H9 (cell line): ENCODE measurements around the gene NAP1L1. TPM values are rescaled to one million over a fixed set of nuclear protein-coding genes. Genes with fewer than 3 reads are reported as not detected.

Source experiments
- DNase-seq: peaks from one replicate; pipeline ENCODE4 v3.0.0-alpha.2; 2017
- H2AFZ ChIP-seq: one replicate; pipeline ENCODE4 v1.6.1; 2013; ENCODE audit warnings: mild to moderate bottlenecking, low read length, control low read depth, moderate library complexity
- H2AK5ac ChIP-seq: 2 replicates; pipeline ENCODE4 v1.6.1; 2013; ENCODE audit warnings: low read length, control low read depth, mixed read lengths; ENCODE audit not compliant: insufficient read length
- H2BK120ac ChIP-seq: one replicate; pipeline ENCODE4 v1.6.1; 2013; ENCODE audit warnings: low read depth, mild to moderate bottlenecking, low read length, control low read depth, inconsistent platforms; ENCODE audit not compliant: poor library complexity, severe bottlenecking
- H2BK12ac ChIP-seq: 2 replicates; pipeline ENCODE4 v1.6.1; 2013; ENCODE audit warnings: low read length, control low read depth, mixed read lengths, low read depth; ENCODE audit not compliant: insufficient read length
- H2BK15ac ChIP-seq: 2 replicates; pipeline ENCODE4 v1.6.1; 2013; ENCODE audit warnings: low read depth, low read length, control low read depth
- H2BK20ac ChIP-seq: one replicate; pipeline ENCODE4 v1.6.1; 2013; ENCODE audit warnings: low read depth, mild to moderate bottlenecking, low read length, control low read depth, inconsistent platforms; ENCODE audit not compliant: poor library complexity, severe bottlenecking
- H2BK5ac ChIP-seq: 2 replicates; pipeline ENCODE4 v1.6.1; 2013; ENCODE audit warnings: low read length, control low read depth, mixed read lengths; ENCODE audit not compliant: insufficient read length
- H3K14ac ChIP-seq: 2 replicates; pipeline ENCODE4 v1.6.1; 2013; ENCODE audit warnings: low read length, control low read depth; ENCODE audit not compliant: insufficient read depth
- H3K18ac ChIP-seq: 2 replicates; pipeline ENCODE4 v1.6.1; 2013; ENCODE audit warnings: low read depth, mild to moderate bottlenecking, mixed read lengths, low read length, control low read depth; ENCODE audit not compliant: insufficient read length
- H3K23ac ChIP-seq: 2 replicates; pipeline ENCODE4 v1.6.1; 2013; ENCODE audit warnings: low read length, control low read depth, mixed read lengths, low read depth; ENCODE audit not compliant: insufficient read length
- H3K23me2 ChIP-seq: 2 replicates; pipeline ENCODE4 v1.6.1; 2013; ENCODE audit warnings: low read depth, mild to moderate bottlenecking, mixed read lengths, low read length, control low read depth; ENCODE audit not compliant: insufficient read length, poor library complexity, severe bottlenecking
- H3K27ac ChIP-seq: 2 replicates; pipeline ENCODE4 v1.5.1; 2013; ENCODE audit warnings: low read length, control low read depth, mixed read lengths, low read depth; ENCODE audit not compliant: insufficient read length
- H3K27me3 ChIP-seq: 2 replicates; pipeline ENCODE4 v1.6.1; 2013; ENCODE audit warnings: low read length, control low read depth, inconsistent platforms; ENCODE audit not compliant: insufficient read depth
- H3K4ac ChIP-seq: 2 replicates; pipeline ENCODE4 v1.6.1; 2013; ENCODE audit warnings: low read depth, mild to moderate bottlenecking, control low read depth, inconsistent platforms, low read length, moderate library complexity
- H3K4me1 ChIP-seq: 2 replicates; pipeline ENCODE4 v1.6.1; 2013; ENCODE audit warnings: low read length, control low read depth, inconsistent platforms; ENCODE audit not compliant: insufficient read depth
- H3K4me2 ChIP-seq: 2 replicates; pipeline ENCODE4 v1.6.1; 2013; ENCODE audit warnings: low read length, control low read depth, mixed read lengths; ENCODE audit not compliant: insufficient read length, insufficient read depth
- H3K56ac ChIP-seq: 2 replicates; pipeline ENCODE4 v1.6.1; 2013; ENCODE audit warnings: low read depth, mild to moderate bottlenecking, mixed read lengths, low read length, control low read depth; ENCODE audit not compliant: insufficient read length
- H3K79me1 ChIP-seq: 2 replicates; pipeline ENCODE4 v1.6.1; 2013; ENCODE audit warnings: low read depth, mild to moderate bottlenecking, moderate library complexity, low read length, control low read depth, inconsistent platforms; ENCODE audit not compliant: insufficient read depth, poor library complexity, severe bottlenecking
- H3K79me2 ChIP-seq: 2 replicates; pipeline ENCODE4 v1.6.1; 2013; ENCODE audit warnings: low read length, control low read depth, inconsistent platforms; ENCODE audit not compliant: insufficient read depth
- H3K9ac ChIP-seq: 2 replicates; pipeline ENCODE4 v1.6.1; 2013; ENCODE audit warnings: low read length, control low read depth, mixed read lengths; ENCODE audit not compliant: insufficient read length; ENCODE audit errors: extremely low read depth
- H3K9me3 ChIP-seq: one replicate; pipeline ENCODE4 v1.6.1; 2013; ENCODE audit warnings: low read depth, low read length, inconsistent platforms; ENCODE audit not compliant: control insufficient read depth
- H3T11ph ChIP-seq: one replicate; pipeline ENCODE4 v1.6.1; 2013; ENCODE audit warnings: mild to moderate bottlenecking, low read length, control low read depth, inconsistent platforms
- H4K20me1 ChIP-seq: one replicate; pipeline ENCODE4 v1.6.1; 2013; ENCODE audit not compliant: control insufficient read depth, insufficient read length, insufficient read depth
- H4K5ac ChIP-seq: 2 replicates; pipeline ENCODE4 v1.6.1; 2013; ENCODE audit warnings: low read depth, mild to moderate bottlenecking, mixed read lengths, low read length, control low read depth; ENCODE audit not compliant: insufficient read length
- H4K8ac ChIP-seq: replicated peaks from 2 replicates; pipeline ENCODE4 v1.6.1; 2013; ENCODE audit warnings: low read length, control low read depth, mixed read lengths, low read depth; ENCODE audit not compliant: insufficient read length
- H4K91ac ChIP-seq: 2 replicates; pipeline ENCODE4 v1.6.1; 2013; ENCODE audit warnings: low read depth, mild to moderate bottlenecking, moderate library complexity, mixed read lengths, low read length, control low read depth; ENCODE audit not compliant: insufficient read length
- H3K27ac Mint-ChIP-seq, 3 experiments: 2 replicates in 2 of 3; 3 replicates in 1 of 3; pipeline ENCODE4 v1.8.0; 2020 to 2021; ENCODE audit warnings: mixed read lengths in 3 of 3, mild to moderate bottlenecking in 1 of 3, moderate library complexity in 1 of 3
- H3K27me3 Mint-ChIP-seq: 2 replicates; pipeline ENCODE4 v1.8.0; 2021; ENCODE audit warnings: low read depth, mild to moderate bottlenecking, moderate library complexity, mixed read lengths
- H3K36me3 Mint-ChIP-seq, 3 experiments: 2 replicates in 2 of 3; 3 replicates in 1 of 3; pipeline ENCODE4 v1.8.0; 2020 to 2021; ENCODE audit warnings: low read depth in 3 of 3, mixed read lengths in 3 of 3; ENCODE audit not compliant: insufficient read depth in 1 of 3
- H3K4me1 Mint-ChIP-seq, 2 experiments: 2 replicates each; pipeline ENCODE4 v1.8.0; 2020; ENCODE audit warnings: mixed read lengths in 2 of 2
- H3K4me3 Mint-ChIP-seq, 2 experiments: 2 replicates in 1 of 2; 3 replicates in 1 of 2; pipeline ENCODE4 v1.8.0; 2020 to 2021; ENCODE audit warnings: mild to moderate bottlenecking in 2 of 2, mixed read lengths in 2 of 2, moderate library complexity in 1 of 2
- H3K9me3 Mint-ChIP-seq, 2 experiments: 2 replicates in 1 of 2; 3 replicates in 1 of 2; pipeline ENCODE4 v1.8.0; 2020; ENCODE audit warnings: mild to moderate bottlenecking in 2 of 2, mixed read lengths in 2 of 2, moderate library complexity in 1 of 2
- WGBS: extraction: QIAGEN DNeasy Blood & Tissue Kit; methylation state at CpG from one replicate; pipeline ENCODE4 v1.1.7; 2013; ENCODE audit warnings: missing lambda C conversion rate, low lambda C conversion rate, mixed read lengths; ENCODE audit not compliant: insufficient read length; ENCODE audit errors: extremely low coverage; 5-methylcytosine and 5-hydroxymethylcytosine counted together
- total RNA-seq: library from RNA; stranded (reverse); gene quantifications from 2 replicates; pipeline ENCODE4 v1.2.1, GENCODE V29; 2021
- TF ChIP-seq, protein P1 (sequence below): fragments of 200-600 bp; sonication (generic); conservative IDR thresholded peaks from 3 replicates; pipeline ENCODE4 v1.8.0; 2021; ENCODE audit warnings: antibody characterized with exemption, mild to moderate bottlenecking

NAP1L1 gene
- total RNA-seq, 1 experiment from 2014 or later: 1,012 TPM

DNA sequence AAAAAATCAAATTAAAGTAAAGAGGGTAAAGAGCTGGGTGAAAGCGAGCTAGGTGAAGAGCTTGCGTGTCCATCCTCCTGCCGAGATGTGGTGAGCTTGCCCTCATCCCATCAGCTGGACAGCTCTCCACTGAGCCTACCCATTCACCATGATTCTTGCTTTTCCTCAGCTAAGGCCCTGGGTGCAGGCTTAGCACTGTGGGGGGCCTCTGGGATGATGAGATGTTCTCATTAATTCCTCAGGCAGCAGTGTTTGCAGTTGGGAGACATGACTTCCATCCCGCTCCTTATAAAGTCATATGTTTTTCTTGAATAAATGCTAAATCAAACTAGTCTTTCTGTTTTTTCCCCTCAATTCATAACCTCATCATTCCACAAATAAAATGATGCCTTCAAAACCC lies 70.9 kb downstream of the NAP1L1 start:
- Histone ChIP-seq H4K20me1 (no peaks in the 10 kb centered on the region), H3K27ac (no peak overlapping the region), H3K4me1 (peaks cover 2% of the 10 kb centered on the region; the same call in 1 of the 2 replicates), H2AFZ (no peak overlapping the region), H3K4me2 (no peak overlapping the region), H2BK12ac (no peak overlapping the region), H3K14ac (no peak overlapping the region), H2BK5ac (no peak overlapping the region), H2BK20ac (no peak overlapping the region), H3K79me1 (no peaks in the 10 kb centered on the region), H2AK5ac (no peak overlapping the region), H4K8ac (no peak overlapping the region), H3T11ph (no peak overlapping the region), H2BK15ac (no peak overlapping the region), H3K18ac (no peak overlapping the region), H3K9me3 (no peaks in the 10 kb centered on the region), H3K79me2 (no peaks in the 10 kb centered on the region), H3K23ac (no peak overlapping the region), H3K23me2 (no peaks in the 10 kb centered on the region), H3K4ac (no peak overlapping the region), H2BK120ac (no peak overlapping the region), H3K56ac (no peak overlapping the region), H3K27me3 (no peaks in the 10 kb centered on the region), H4K5ac (no peak overlapping the region), H3K9ac (no peak overlapping the region), H4K91ac (no peak overlapping the region)
- DNase-seq: no peak
- peak overlapping the region; percentile 31 to 94 (median 82); a peak in 3 of 7 replicates for H3K27ac Mint-ChIP-seq
- H3K4me3 Mint-ChIP-seq: no peak overlapping the region
- WGBS: no CpG with 5 or more reads among the region's 4 CpGs
- TF ChIP-seq, protein P1, sequence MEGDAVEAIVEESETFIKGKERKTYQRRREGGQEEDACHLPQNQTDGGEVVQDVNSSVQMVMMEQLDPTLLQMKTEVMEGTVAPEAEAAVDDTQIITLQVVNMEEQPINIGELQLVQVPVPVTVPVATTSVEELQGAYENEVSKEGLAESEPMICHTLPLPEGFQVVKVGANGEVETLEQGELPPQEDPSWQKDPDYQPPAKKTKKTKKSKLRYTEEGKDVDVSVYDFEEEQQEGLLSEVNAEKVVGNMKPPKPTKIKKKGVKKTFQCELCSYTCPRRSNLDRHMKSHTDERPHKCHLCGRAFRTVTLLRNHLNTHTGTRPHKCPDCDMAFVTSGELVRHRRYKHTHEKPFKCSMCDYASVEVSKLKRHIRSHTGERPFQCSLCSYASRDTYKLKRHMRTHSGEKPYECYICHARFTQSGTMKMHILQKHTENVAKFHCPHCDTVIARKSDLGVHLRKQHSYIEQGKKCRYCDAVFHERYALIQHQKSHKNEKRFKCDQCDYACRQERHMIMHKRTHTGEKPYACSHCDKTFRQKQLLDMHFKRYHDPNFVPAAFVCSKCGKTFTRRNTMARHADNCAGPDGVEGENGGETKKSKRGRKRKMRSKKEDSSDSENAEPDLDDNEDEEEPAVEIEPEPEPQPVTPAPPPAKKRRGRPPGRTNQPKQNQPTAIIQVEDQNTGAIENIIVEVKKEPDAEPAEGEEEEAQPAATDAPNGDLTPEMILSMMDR: no peak
- H3K27me3 Mint-ChIP-seq: peaks cover 2% of the 10 kb centered on the region; the same call in 1 of the 2 replicates
- H3K4me1 Mint-ChIP-seq: peaks cover 28 to 39% of the 10 kb centered on the region in 2 experiments
- no peaks in the 10 kb centered on the region for H3K9me3 Mint-ChIP-seq
- no peaks in the 10 kb centered on the region for H3K36me3 Mint-ChIP-seq
